ENCODE data around the gene HELZ. TPM values are rescaled to one million over a fixed set of nuclear protein-coding genes. Genes with fewer than 3 reads are reported as not detected.

HELZ gene
- total RNA-seq, 2 donors from 2014 or later = 106 to 110 TPM

- Mint-ChIP-seq H3K9me3 (no peaks in the 10 kb centered on the region), H3K27ac (no peak overlapping the region), H3K4me3 (no peak overlapping the region), H3K27me3 (no peaks in the 10 kb centered on the region), H3K4me1 (ENCODE audit: low read depth in 2 of 2) (peaks cover 12 to 13% of the 10 kb centered on the region in 2 donors), H3K36me3 (peaks cover 6% of the 10 kb centered on the region)
- ATAC-seq (no peak), DNase-seq (ENCODE audit: low spot score) (no peak)
Measured at GRCh38 chr17:67174190-67174589, 70.8 kb downstream of the HELZ start.

GRCh38 chr17:67171560-67171959 lies 73.4 kb downstream of the HELZ start:
- H3K4me1 Mint-ChIP-seq (ENCODE audit: low read depth in 2 of 2) = peaks cover 13 to 15% of the 10 kb centered on the region in 2 donors
- peak overlapping the region in 1 of 2 donors; percentile 1 for H3K27ac Mint-ChIP-seq
- H3K4me3 Mint-ChIP-seq = no peak overlapping the region

GRCh38 chr17:67168496-67168895 lies 76.5 kb downstream of the HELZ start:
- Mint-ChIP-seq H3K27me3 (no peaks in the 10 kb centered on the region), H3K9me3 (no peaks in the 10 kb centered on the region), H3K4me3 (no peak overlapping the region), H3K4me1 (ENCODE audit: low read depth in 2 of 2) (peaks cover 19 to 22% of the 10 kb centered on the region in 2 donors), H3K36me3 (peaks cover 18% of the 10 kb centered on the region), H3K27ac (no peak overlapping the region)
- no peak for DNase-seq (ENCODE audit: low spot score)
- ATAC-seq = no peak

More at GRCh38 chr17:67171560-67171959, 73.4 kb downstream of the HELZ start:
- Mint-ChIP-seq H3K36me3 (no peaks in the 10 kb centered on the region), H3K9me3 (no peaks in the 10 kb centered on the region), H3K27me3 (no peaks in the 10 kb centered on the region)
- DNase-seq (ENCODE audit: low spot score) (no peak), ATAC-seq (no peak)

- H3K4me3 Mint-ChIP-seq = no peak overlapping the region
- H3K4me1 Mint-ChIP-seq (ENCODE audit: low read depth in 2 of 2) = peaks cover 9% of the 10 kb centered on the region in 2 donors
- peaks cover 18% of the 10 kb centered on the region for H3K36me3 Mint-ChIP-seq
- H3K27ac Mint-ChIP-seq = no peak overlapping the region
- no peaks in the 10 kb centered on the region for H3K27me3 Mint-ChIP-seq
- ATAC-seq = no peak
- no peak for DNase-seq (ENCODE audit: low spot score)
- H3K9me3 Mint-ChIP-seq = no peaks in the 10 kb centered on the region
Measured at GRCh38 chr17:67165201-67165600, 79.8 kb downstream of the HELZ start.

- H3K36me3 Mint-ChIP-seq = peaks cover 18% of the 10 kb centered on the region
- H3K9me3 Mint-ChIP-seq = no peaks in the 10 kb centered on the region
- peak overlapping the region; percentile 4 to 9 for H3K27ac Mint-ChIP-seq
- H3K27me3 Mint-ChIP-seq = no peaks in the 10 kb centered on the region
- H3K4me3 Mint-ChIP-seq = no peak overlapping the region
- H3K4me1 Mint-ChIP-seq (ENCODE audit: low read depth in 2 of 2) = peaks cover 9% of the 10 kb centered on the region in 2 donors
- ATAC-seq (no peak), DNase-seq (ENCODE audit: low spot score) (no peak)
Measured at GRCh38 chr17:67164302-67164701, 80.7 kb downstream of the HELZ start.

GRCh38 chr17:67162771-67163170 lies 82.2 kb downstream of the HELZ start:
- no peaks in the 10 kb centered on the region for H3K9me3 Mint-ChIP-seq
- no peak overlapping the region for H3K4me3 Mint-ChIP-seq
- DNase-seq (ENCODE audit: low spot score) (no peak), ATAC-seq (peak in 1 of 2 donors; percentile 52)
- H3K27me3 Mint-ChIP-seq = no peaks in the 10 kb centered on the region
- peaks cover 20% of the 10 kb centered on the region for H3K36me3 Mint-ChIP-seq
- H3K27ac Mint-ChIP-seq = no peak overlapping the region
- H3K4me1 Mint-ChIP-seq (ENCODE audit: low read depth in 2 of 2) = peaks cover 15 to 17% of the 10 kb centered on the region in 2 donors

- Mint-ChIP-seq H3K36me3 (peaks cover 29% of the 10 kb centered on the region), H3K4me3 (no peak overlapping the region), H3K27me3 (no peaks in the 10 kb centered on the region), H3K27ac (no peak overlapping the region), H3K9me3 (peaks cover 5% of the 10 kb centered on the region), H3K4me1 (ENCODE audit: low read depth in 2 of 2) (peaks cover 24 to 28% of the 10 kb centered on the region in 2 donors)
- ATAC-seq (no peak), DNase-seq (ENCODE audit: low spot score) (no peak)
Measured at GRCh38 chr17:67161573-67161972, 83.4 kb downstream of the HELZ start.

GRCh38 chr17:67160791-67161190 lies 84.2 kb downstream of the HELZ start:
- H3K4me1 Mint-ChIP-seq (ENCODE audit: low read depth in 2 of 2) = peaks cover 28 to 33% of the 10 kb centered on the region in 2 donors
- no peak for DNase-seq (ENCODE audit: low spot score)

GRCh38 chr17:67157732-67158639 lies 87.0 kb downstream of the HELZ start:
- no peak for DNase-seq (ENCODE audit: low spot score)

More at GRCh38 chr17:67160791-67161190, 84.2 kb downstream of the HELZ start:
- H3K9me3 Mint-ChIP-seq = peaks cover 5% of the 10 kb centered on the region
- ATAC-seq = no peak
- H3K27ac Mint-ChIP-seq = no peak overlapping the region
- peaks cover 34% of the 10 kb centered on the region for H3K36me3 Mint-ChIP-seq
- no peaks in the 10 kb centered on the region for H3K27me3 Mint-ChIP-seq
- no peak overlapping the region for H3K4me3 Mint-ChIP-seq

GRCh38 chr17:67156269-67157199 lies 88.5 kb downstream of the HELZ start:
- Mint-ChIP-seq H3K4me3 (peak overlapping the region; percentile 26), H3K36me3 (peaks cover 22% of the 10 kb centered on the region), H3K27ac (peak overlapping the region; percentile 13 to 72), H3K27me3 (no peaks in the 10 kb centered on the region), H3K9me3 (peaks cover 5% of the 10 kb centered on the region), H3K4me1 (ENCODE audit: low read depth in 2 of 2) (peaks cover 45 to 48% of the 10 kb centered on the region in 2 donors)
- DNase-seq (ENCODE audit: low spot score) (no peak), ATAC-seq (peak in 1 of 2 donors; percentile 41)

More at GRCh38 chr17:67157732-67158639, 87.0 kb downstream of the HELZ start:
- H3K27me3 Mint-ChIP-seq = no peaks in the 10 kb centered on the region
- peak overlapping the region; percentile 25 for H3K4me3 Mint-ChIP-seq
- H3K36me3 Mint-ChIP-seq = peaks cover 22% of the 10 kb centered on the region
- peaks cover 5% of the 10 kb centered on the region for H3K9me3 Mint-ChIP-seq
- H3K27ac Mint-ChIP-seq = peak overlapping the region; percentile 40
- H3K4me1 Mint-ChIP-seq (ENCODE audit: low read depth in 2 of 2) = peaks cover 34% of the 10 kb centered on the region in 2 donors
- no peak for ATAC-seq

GRCh38 chr17:67152824-67153223 lies 92.2 kb downstream of the HELZ start:
- Mint-ChIP-seq H3K4me1 (ENCODE audit: low read depth in 2 of 2) (peaks cover 37 to 40% of the 10 kb centered on the region in 2 donors), H3K27me3 (no peaks in the 10 kb centered on the region), H3K36me3 (peaks cover 20% of the 10 kb centered on the region), H3K4me3 (peak overlapping the region; percentile 6), H3K9me3 (peaks cover 5% of the 10 kb centered on the region), H3K27ac (peak overlapping the region in 1 of 2 donors; percentile 8)
- ATAC-seq (no peak), DNase-seq (ENCODE audit: low spot score) (no peak)

GRCh38 chr17:67151717-67152116 lies 93.3 kb downstream of the HELZ start:
- no peaks in the 10 kb centered on the region for H3K27me3 Mint-ChIP-seq
- no peak overlapping the region for H3K4me3 Mint-ChIP-seq
- peak overlapping the region in 1 of 2 donors; percentile 34 for H3K27ac Mint-ChIP-seq
- H3K4me1 Mint-ChIP-seq (ENCODE audit: low read depth in 2 of 2) = peaks cover 29 to 30% of the 10 kb centered on the region in 2 donors
- H3K36me3 Mint-ChIP-seq = peaks cover 12% of the 10 kb centered on the region
- ATAC-seq (no peak), DNase-seq (ENCODE audit: low spot score) (no peak)
- H3K9me3 Mint-ChIP-seq = no peaks in the 10 kb centered on the region

GRCh38 chr17:67150826-67151225 lies 94.2 kb downstream of the HELZ start:
- Mint-ChIP-seq H3K36me3 (peaks cover 7% of the 10 kb centered on the region), H3K27ac (no peak overlapping the region), H3K27me3 (no peaks in the 10 kb centered on the region), H3K4me1 (ENCODE audit: low read depth in 2 of 2) (peaks cover 24% of the 10 kb centered on the region in 2 donors), H3K4me3 (no peak overlapping the region), H3K9me3 (no peaks in the 10 kb centered on the region)
- ATAC-seq (no peak), DNase-seq (ENCODE audit: low spot score) (no peak)
